Left ventricle myocardium superior (tissue), 1 donor: ENCODE measurements around the gene RNF208. TPM values are rescaled to one million over a fixed set of nuclear protein-coding genes. Genes with fewer than 3 reads are reported as not detected.
A peak's percentile ranks its signal among the peaks of the same experiment; 100 is the strongest.

ENCODE experiments used
- ATAC-seq: fragments of 200-7000 bp; cut with Tn5 transposase; one replicate; pipeline ENCODE4 v1.9.1; 2020; ENCODE audit warnings: mild to moderate bottlenecking, moderate library complexity
- DNase-seq: peaks from one replicate; pipeline ENCODE4 v3.0.0-alpha.2; 2020
- intact Hi-C: fragments of 100-400 bp; cut with micrococcal nuclease; formaldehyde crosslinking; loops from one replicate; pipeline ENCODE4 v1.11.0; 2022
- total RNA-seq: library from RNA; stranded (reverse); fragmentation: NEBNext Ultra II Directional; extraction: Animal tissue kit (Norgen Biotek cat#: 25700); gene quantifications from one replicate; pipeline ENCODE4 v1.2.1, GENCODE V29; 2021
- donor health status: DM: no; HTN: yes; CAD: no; lungs with severe emphysema.

The RNF208 gene
- total RNA-seq, 1 donor from 2014 or later: 29.7 TPM

GRCh38 chr9:137200311-137201204 lies 21.5 kb downstream of the RNF208 start, which contains the start of gene TPRN:
TSS of gene TPRN (minus strand) at chr9:137200741. CDS start at chr9:137200711, 30 bp downstream.
- ATAC-seq: peak; percentile 96
- peak; percentile 100 for DNase-seq
- intact Hi-C loops: no loop called here

GRCh38 chr9:137199411-137200121 lies 22.5 kb downstream of the RNF208 start:
- no peak for DNase-seq
- no peak for ATAC-seq
- intact Hi-C loops: no loop called here

- intact Hi-C loops: no loop called here
- ATAC-seq: no peak
- DNase-seq: no peak
Measured at GRCh38 chr9:137198902-137199283, 23.1 kb downstream of the RNF208 start.

GRCh38 chr9:137198051-137198901 lies 23.8 kb downstream of the RNF208 start:
- ATAC-seq (no peak), DNase-seq (no peak)
- intact Hi-C loops: no loop called here

- intact Hi-C loops: no loop called here
- ATAC-seq (peak; percentile 5), DNase-seq (no peak)
Measured at GRCh38 chr9:137195525-137196220, 26.4 kb downstream of the RNF208 start.

- no peak for DNase-seq
- ATAC-seq: no peak
- intact Hi-C loops: no loop called here
Measured at GRCh38 chr9:137194909-137195308, 27.1 kb downstream of the RNF208 start.

- ATAC-seq (peak; percentile 83), DNase-seq (peak; percentile 93)
- intact Hi-C loops: no loop called here
Measured at GRCh38 chr9:137194388-137194787, 27.7 kb downstream of the RNF208 start.

- intact Hi-C loops: no loop called here
- ATAC-seq (no peak), DNase-seq (no peak)
Measured at GRCh38 chr9:137193771-137194170, 28.3 kb downstream of the RNF208 start.

- ATAC-seq (no peak), DNase-seq (no peak)
- intact Hi-C loops: no loop called here
Measured at GRCh38 chr9:137192859-137193258, 29.2 kb downstream of the RNF208 start.

GRCh38 chr9:137192448-137192780 lies 29.6 kb downstream of the RNF208 start:
- intact Hi-C loops: no loop called here
- DNase-seq (no peak), ATAC-seq (no peak)

GRCh38 chr9:137191691-137192447 lies 30.2 kb downstream of the RNF208 start:
- ATAC-seq: no peak
- intact Hi-C loops: no loop called here
- DNase-seq: no peak

- DNase-seq (no peak), ATAC-seq (no peak)
- intact Hi-C loops: no loop called here
Measured at GRCh38 chr9:137191245-137191644, 30.8 kb downstream of the RNF208 start.

GRCh38 chr9:137190315-137190856 lies 31.7 kb downstream of the RNF208 start:
- DNase-seq: no peak
- intact Hi-C loops: no loop called here
- ATAC-seq: no peak

GRCh38 chr9:137189297-137190295 lies 32.4 kb downstream of the RNF208 start:
- no peak for DNase-seq
- ATAC-seq: no peak
- intact Hi-C loops: no loop called here

- peak; percentile 98 for DNase-seq
- peak; percentile 90 for ATAC-seq
- intact Hi-C loops: no loop called here
Measured at GRCh38 chr9:137188490-137189296, 33.3 kb downstream of the RNF208 start, which contains the start of the genes ANAPC2 and SSNA1. TSS of gene ANAPC2 (minus strand) at chr9:137188560. CDS start at chr9:137188532, 28 bp downstream. TSS of gene SSNA1 (plus strand) at chr9:137188676. CDS start at chr9:137188727, 51 bp downstream.

GRCh38 chr9:137188086-137188489 lies 34.0 kb downstream of the RNF208 start:
- no peak for ATAC-seq
- intact Hi-C loops: no loop called here
- no peak for DNase-seq
